ENCODE measurements around the gene HS6ST2. TPM values are rescaled to one million over a fixed set of nuclear protein-coding genes. Genes with fewer than 3 reads are reported as not detected.

The HS6ST2 gene
- total and polyA plus RNA-seq, 10 of the 15 experiments (the other 5 are each of a cell fraction or from before 2014, with no cell fraction given), result not detected

- no peak overlapping the region for H3K27ac ChIP-seq (ENCODE audit: control insufficient read depth, insufficient read depth)
- RAD21 ChIA-PET (ENCODE audit: unreplicated experiment), result interaction anchor here (0.9 to 2.7 kb wide), 6 partner anchors 321 to 772 kb away, joined by 3 to 23 read pairs (median 5); partner anchors contain the start of gene RAP2C
- H4K20me1 ChIP-seq (ENCODE audit: control insufficient read depth, insufficient read depth), result no peaks in the 10 kb centered on the region
- H3K9me3 ChIP-seq (replicated peaks; ENCODE audit: control insufficient read depth, insufficient read depth, low read length), result no peaks in the 10 kb centered on the region
- H3K4me1 ChIP-seq (ENCODE audit: control insufficient read depth, insufficient read depth, low read length), result no peaks in the 10 kb centered on the region
- SMC1A ChIA-PET (ENCODE audit: uncharacterized antibody, unreplicated experiment), result interaction anchor here (0.7 to 5.0 kb wide), 9 partner anchors 8 to 786 kb away, joined by 3 to 40 read pairs (median 5); partner anchors contain the start of gene RAP2C
- DNase-seq (ENCODE audit: low read depth, low spot score) (no peak), FAIRE-seq (no peak), ATAC-seq (no peak)
- intact Hi-C loops (cut with micrococcal nuclease; ENCODE audit: unreplicated experiment) (loop anchor here (1.0 to 5.0 kb wide), 5 partner anchors 122 to 782 kb away; no protein-coding TSS in a partner anchor), in situ Hi-C loops (cut with MboI) (no loop called here)
- no peak overlapping the region for H3K9ac ChIP-seq (ENCODE audit: control insufficient read depth, insufficient read depth, low read length)
- H3K79me2 ChIP-seq (ENCODE audit: control insufficient read depth, insufficient read depth, low read length), result no peaks in the 10 kb centered on the region
- no peaks in the 10 kb centered on the region for H3K36me3 ChIP-seq (ENCODE audit: control insufficient read depth in 2 of 2, insufficient read depth in 2 of 2, low read length in 1 of 2)
- no peaks in the 10 kb centered on the region for H3K27me3 ChIP-seq (replicated peaks in 1 of 2; ENCODE audit: control insufficient read depth in 2 of 2, insufficient read depth in 2 of 2, low read length in 1 of 2)
- no TSS peak for BruUV-seq (replicated peaks)
- TF ChIP-seq, protein P1, sequence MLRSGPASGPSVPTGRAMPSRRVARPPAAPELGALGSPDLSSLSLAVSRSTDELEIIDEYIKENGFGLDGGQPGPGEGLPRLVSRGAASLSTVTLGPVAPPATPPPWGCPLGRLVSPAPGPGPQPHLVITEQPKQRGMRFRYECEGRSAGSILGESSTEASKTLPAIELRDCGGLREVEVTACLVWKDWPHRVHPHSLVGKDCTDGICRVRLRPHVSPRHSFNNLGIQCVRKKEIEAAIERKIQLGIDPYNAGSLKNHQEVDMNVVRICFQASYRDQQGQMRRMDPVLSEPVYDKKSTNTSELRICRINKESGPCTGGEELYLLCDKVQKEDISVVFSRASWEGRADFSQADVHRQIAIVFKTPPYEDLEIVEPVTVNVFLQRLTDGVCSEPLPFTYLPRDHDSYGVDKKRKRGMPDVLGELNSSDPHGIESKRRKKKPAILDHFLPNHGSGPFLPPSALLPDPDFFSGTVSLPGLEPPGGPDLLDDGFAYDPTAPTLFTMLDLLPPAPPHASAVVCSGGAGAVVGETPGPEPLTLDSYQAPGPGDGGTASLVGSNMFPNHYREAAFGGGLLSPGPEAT (IDR thresholded peaks at IDR 0.05; ENCODE audit: low read depth), result no peak
- TF ChIP-seq SUPT20H (IDR thresholded peaks at IDR 0.05; ENCODE audit: borderline replicate concordance, control insufficient read depth, low read depth, low read length), result no peak
- no peak for TF ChIP-seq RUNX3 (IDR thresholded peaks at IDR 0.05; ENCODE audit: low read length)
- WGBS (ENCODE audit: insufficient coverage, insufficient replicate concordance, low lambda C conversion rate, missing lambda C conversion rate), result 45% methylated on average over 5 of the region's 5 CpGs
- no peak overlapping the region for H3K4me2 ChIP-seq (ENCODE audit: control insufficient read depth, insufficient read depth)
- H3K4me3 ChIP-seq, result no peak overlapping the region
- H2AFZ ChIP-seq (ENCODE audit: control insufficient read depth, low read depth, low read length), result no peak overlapping the region
- CTCF ChIA-PET, result interaction anchor here (0.7 to 4.8 kb wide), 23 partner anchors 9 to 786 kb away, joined by 3 to 73 read pairs (median 5); partner anchors contain the start of gene RAP2C
- POLR2A ChIA-PET, result interaction anchor here (0.6 kb wide), 1 partner anchor 484 kb away, joined by 3 read pairs; no protein-coding TSS in a partner anchor
These were observed 344.6 kb downstream of the HS6ST2 start for GRCh38 chrX:132613801-132614200.

All from GM12878 (cell line).